NCI-H1436 (cell line): ENCODE results near the gene SLC44A1.

ENCODE experiments used
- DNase-seq: peaks from one replicate; lab custom pipeline; 2025; lab: John Stamatoyannopoulos, UW

The SLC44A1 gene

DNA sequence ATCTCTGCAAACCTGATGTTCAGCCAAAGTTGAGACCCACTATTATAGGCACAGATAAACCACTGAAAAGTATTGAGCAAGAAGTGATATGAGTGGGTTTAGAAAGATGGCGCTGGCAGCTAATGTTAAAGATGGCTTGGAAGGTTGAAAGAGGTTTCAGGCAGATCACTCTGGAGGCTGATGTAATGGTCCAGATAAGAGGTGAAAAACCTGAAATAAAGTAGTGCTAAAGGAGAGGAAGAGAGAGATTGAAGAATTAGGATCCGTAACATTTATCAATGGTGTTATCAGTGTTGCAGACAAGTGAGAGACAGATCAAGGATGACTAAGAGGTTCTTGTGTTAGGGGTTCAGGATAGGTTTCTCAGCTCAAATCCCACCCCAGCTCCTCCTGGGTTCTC is 58.3 kb downstream of the SLC44A1 start:
- DNase-seq: no peak

DNA sequence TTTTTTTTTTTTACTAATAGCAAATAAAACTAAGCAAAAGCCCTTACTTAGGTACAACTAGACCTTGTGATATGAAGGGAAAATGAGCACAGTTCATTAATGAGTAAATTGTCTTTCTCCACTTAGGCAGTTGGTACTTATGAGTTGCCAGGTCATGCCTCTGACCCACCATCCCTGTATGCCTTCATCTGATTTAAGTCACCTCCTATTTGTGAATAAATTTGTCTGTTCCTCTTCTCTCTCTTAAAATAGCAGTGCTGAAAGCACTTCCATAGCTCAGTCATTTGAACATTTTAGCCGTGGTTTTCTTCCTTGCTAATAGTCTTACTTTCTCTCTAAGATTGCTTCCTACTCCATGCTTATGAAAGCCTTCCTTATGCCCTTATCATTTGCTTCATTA is 61.4 kb downstream of the SLC44A1 start:
- no peak for DNase-seq

DNA sequence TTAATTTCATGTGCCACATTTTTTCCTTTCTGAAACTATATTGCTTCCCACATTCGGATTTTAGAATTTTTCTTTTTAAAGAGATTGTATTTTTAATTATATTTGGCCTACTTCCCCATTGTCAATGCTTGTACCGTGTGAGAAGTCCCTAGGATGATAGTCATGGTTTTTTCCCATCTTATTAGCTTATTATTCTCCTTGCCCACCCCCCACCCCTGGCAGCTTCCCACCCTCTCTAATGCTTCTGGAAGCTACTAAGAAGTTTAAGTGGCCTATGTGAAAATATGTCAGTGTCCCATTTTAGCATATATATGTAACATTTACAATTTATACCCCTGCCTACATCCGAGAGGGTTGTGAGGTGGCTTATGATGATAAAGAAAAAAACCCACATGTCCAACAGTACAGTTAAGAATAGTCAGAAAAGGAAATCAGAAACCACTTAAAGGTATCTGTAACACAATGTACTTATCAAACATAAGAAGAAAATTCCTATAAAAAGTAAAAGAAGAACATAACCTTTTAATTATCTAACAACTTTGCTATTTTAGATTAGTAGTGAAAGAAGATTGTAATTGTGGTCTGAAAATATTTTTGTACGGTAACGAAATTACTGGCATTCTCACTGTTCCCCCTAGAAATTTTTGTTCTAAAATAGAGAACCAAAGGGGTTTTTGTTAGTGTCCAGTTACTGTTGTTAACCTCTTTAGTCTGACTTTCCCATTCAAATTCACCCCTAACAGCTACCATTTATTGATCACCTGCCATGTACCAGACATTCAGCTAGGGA is 62.1 kb downstream of the SLC44A1 start:
- DNase-seq: no peak

DNA sequence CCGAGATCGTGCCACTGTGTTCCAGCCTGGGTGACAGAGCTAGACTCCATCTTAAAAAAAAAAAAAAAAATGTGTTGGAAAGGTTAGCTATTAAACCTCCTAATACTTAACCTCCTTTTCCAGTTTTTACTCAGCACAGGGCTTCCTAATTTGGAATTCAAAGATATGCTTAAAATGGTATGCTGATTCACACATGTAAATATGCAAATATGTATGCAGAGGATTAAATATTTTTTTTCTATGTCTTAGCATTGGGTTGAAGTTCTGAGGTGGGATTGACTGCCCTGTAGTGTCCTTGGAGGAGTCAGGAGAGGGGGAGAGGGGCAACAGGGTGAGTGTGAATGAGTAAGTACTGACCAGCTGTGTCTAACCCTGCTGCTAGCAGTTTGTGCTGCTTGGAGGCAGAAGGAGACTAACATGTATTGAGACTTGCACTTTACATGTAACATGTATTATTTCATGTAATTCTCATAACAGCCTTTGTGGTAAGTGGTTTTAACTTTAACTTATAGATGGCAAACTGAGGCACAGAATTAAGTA is 63.2 kb downstream of the SLC44A1 start:
- DNase-seq: no peak

DNA sequence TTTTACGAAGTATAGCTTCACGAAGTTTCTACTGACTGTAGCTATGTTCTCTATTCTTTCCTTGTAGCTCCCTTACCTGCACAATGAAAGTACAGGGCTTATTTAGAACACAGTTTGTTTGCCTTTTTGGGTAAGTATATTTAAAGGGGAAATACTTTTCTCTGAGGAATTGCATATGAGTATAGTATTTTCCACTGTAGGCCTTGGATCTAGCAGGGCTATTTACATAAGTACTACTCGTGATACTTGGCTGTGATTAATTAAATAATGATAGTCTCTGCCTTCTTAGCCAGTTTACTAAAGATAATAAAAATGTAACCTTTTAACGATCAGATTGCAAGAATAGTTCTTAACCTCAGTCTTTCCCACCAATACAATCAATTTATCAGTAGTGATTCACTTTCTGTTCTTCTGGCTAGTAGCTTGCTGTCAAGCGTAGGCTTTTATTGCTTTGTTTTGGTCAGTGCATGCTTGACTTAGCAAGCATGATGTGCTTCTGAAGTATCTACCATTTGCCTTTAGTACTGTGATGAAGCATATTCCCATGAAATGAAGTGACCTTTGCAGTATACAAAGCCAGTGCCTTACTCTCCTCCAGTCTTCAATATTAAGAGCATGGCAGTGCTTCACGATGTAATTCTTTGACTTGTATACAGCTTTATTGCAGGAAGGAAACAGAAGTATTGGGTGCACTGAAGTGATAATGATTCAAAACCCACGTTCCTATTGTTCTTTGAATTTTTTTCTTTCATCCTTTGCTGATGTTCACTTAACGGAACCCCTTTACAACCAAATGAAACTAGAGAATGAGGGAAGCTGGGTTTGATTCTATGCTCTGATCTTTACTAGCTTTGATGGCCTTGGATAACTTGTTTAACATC is 64.2 kb downstream of the SLC44A1 start:
- DNase-seq: no peak

DNA sequence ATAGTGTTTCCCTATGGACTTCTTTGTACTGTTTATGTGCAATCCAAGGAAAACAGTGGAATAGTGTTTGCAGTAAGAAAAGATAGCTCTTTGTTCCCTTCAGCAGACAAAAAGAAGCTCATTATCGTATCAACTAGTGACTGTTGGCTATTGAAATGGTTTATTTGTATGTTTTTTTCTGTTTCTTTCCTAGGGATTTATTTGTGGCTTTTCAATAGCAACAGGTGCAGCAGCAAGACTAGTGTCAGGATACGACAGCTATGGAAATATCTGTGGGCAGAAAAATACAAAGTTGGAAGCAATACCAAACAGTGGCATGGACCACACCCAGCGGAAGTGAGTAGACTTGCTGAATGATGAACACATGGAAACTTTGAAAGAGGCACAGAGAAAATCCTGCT is 65.1 kb downstream of the SLC44A1 start:
- DNase-seq: no peak

DNA sequence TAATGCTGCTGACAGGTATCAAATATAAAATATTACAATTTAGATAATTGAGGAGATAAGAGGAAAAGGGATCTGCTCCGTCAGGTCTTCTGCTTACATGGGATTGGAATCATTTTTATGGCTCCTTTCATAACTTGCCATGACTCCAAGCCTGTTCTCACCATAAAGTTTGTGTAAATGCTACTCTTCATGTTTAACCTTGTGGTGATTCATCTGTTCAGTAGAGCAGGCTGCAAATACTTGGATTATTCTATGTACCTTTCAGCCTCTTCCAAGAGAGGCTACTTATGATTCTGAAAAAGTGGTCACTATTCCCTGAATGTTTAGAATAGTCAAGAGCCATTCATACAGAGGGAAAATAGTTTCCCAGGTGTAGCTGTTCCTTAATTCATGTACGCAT is 66.9 kb downstream of the SLC44A1 start:
- no peak for DNase-seq

DNA sequence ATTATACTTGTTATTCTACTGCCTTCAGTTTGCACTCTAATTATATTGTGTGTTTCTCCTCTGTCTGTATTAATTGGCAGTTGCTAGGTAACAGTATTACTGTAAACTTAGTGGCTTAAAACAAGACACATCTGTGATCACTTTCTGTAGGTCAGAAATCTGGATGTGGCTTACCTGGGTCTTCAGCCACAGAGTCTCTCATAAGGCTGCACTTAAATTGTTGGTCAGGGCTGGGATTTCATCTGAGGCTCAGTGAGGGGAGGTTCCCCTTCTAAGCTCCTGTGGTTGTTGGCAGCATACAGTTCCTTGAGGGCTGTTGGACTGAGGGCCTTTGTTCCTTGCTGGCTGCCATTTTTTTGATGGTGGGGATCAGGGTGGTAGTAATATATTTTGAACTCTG is 68.8 kb downstream of the SLC44A1 start:
- no peak for DNase-seq

DNA sequence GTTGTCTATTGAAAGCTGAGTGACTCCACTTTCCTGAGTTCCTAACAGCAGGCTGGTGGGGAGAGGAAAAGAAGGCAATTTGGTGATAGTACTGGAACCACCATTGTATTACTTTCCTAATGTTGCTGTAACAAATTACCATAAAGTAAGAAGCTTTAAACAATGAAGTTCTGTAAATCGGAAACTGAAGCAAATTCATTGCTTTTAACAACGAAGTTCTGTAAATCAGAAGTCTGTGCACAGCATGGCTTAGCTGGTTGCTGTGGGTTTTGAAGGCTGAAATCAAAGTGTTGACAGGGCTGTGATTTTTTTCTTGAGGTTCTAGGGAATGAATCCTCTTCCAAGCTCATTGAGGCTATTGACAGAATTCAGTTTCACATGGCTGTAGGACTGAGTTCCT is 72.3 kb downstream of the SLC44A1 start:
- DNase-seq: no peak

DNA sequence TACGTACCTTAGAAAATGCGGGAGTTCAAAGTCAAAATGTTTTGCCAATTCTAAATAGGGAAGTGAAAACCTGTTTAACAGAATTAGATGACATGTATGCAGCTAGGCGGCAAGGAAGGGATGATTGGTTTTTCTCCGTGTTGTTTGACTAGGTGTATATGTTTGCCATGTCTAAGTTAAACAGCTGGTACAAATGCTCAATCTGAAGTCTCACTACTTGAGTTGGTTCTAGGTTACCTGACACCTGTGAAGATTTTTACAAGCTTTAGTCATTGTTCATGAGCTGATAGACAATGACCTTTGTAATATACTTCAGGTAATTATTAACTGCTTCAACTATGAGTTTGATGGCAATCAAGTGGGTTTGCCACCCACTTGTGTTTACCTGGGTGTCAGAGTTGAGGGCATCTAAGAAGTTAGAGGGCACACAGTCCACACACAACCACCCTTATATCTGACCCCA is 74.3 kb downstream of the SLC44A1 start:
- no peak for DNase-seq

DNA sequence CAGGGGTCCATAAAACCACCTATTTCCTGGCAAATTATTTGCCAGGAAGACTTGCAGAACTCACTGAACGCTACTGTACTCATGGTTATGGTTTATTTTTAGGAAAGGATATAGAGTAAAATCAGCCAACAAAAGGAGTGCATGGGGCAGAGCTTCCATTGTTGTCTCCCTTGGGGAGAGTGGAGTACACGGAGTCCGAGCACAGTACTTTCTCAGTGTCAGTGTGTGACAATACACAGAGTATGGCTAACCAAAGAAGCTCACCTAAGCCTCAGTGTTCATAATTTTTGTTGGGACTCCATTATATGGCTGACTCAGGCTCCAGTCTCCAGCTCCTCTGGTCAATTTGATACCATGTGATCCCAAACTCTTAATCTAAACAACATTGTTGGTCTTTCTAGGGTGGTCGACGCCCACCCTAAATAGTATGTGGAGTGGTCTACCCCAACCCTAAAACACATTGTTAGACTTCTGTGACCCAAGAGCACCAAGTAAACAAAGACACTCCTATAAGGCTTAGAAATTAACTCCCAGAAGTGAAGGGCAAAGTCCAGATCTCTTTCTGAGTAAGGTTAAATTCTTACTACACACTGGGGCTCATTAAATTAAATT is 74.9 kb downstream of the SLC44A1 start:
- DNase-seq: no peak

DNA sequence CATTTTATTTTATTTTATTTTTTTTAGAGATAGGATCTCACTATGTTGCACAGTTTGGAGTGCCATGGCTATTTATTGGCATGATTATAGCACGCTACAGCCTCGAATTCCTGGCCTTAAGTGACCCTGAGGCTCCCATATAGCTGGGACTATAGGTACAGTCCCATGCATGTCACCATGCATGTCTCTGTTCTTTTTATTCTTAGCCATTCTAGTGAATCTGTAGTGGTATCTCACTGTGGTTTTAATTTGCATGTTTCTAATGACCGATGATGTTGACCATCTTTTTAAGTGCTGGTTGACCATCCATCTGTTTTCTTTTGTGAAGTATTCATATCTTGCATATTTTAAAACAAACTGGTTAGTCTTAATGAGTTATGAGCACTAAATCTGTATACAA is 76.1 kb downstream of the SLC44A1 start:
- DNase-seq: no peak

DNA sequence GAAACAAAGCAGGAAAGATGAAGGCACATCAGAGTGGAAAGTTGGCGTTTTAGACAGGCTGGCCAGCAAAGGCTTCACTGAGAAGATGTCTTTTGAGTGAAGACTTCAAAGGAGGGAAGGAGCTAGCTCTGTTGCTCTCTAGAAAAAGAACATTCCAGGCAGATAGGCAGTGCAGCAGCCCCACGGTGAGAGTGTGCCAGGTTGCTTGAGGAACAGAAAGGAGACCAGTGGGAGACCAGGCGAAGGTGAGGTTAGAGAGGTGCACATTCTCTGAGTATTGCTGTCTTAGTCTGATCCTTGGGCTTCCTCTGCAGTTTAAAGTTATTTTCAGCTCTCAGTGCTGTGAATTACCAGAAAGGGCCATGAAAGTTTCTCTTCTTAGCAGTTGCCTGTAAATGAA is 83.8 kb downstream of the SLC44A1 start:
- no peak for DNase-seq

DNA sequence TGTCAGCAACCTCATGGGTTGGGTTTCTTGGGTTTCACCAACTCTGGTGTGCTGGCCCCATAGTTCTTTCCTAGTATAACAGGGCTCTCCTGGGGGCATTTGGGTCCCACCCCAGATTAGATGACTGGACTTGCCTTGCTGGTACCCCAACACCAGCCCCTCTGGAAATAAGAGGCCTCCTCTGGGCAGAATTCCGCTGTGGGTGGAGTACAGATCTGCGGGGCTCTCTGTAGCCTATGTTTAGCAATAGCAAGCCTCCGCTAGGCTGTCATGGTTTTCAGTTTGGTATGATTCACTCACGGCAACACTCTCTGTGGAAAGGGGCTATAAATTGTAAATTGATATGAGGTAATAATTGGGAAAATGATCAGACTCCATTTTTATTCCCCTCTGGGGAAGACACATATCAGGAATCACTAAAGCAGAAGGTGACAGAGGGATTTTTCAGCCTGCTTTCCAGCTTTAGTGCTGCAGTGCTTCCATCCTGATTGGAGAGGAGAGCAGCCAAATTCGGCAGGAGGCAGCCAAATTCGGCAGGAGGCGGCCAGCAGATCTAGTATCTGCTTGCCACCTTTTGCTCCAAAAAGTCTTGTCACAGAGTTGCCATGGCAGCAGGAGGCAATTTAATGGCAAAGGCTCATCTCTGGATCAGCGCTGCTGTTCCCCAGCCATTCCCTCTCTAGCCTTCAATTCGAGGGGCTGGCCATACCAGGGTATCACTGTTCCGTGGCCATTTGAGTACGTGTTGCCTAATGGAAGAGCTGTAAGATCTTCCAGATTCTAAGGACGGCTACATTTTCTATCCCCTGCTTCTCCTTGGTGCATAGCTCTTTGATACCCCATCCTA is 84.6 kb downstream of the SLC44A1 start:
- no peak for DNase-seq

DNA sequence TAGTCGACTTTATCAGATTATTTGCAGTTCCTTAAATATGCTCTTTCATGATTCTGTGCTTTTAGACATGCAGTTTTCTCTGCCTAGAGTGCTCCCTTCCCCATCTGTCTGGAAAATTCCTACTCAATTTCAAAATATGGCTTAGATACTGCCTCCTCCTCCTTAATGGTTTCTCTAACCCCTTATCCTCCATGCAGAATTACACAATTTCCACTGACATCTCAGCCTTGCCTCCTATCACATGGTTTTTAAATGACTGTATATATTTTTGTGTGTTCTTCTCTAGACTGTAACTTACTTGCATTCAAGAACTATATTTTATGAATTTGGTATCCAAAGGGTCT is 85.2 kb downstream of the SLC44A1 start:
- DNase-seq: no peak

DNA sequence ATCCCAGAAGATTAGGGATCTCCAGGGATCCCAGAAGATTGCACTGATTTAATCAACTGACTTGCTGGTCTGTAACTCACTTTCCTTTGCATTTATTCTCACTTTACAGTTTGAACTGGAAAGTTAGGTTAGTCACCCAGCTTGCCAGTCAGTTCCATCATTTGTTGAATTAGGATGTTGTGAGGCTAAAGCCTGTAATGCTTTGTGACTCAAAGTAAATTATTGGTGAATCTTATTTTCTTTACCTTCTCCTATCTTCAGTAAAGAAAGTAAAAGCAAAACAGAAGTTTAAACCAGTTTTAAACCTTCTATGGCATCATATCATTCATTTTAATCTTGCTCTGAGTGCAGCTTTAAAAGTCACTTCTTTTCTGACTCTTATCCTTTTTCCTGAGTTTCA is 85.8 kb downstream of the SLC44A1 start:
- DNase-seq: no peak

DNA sequence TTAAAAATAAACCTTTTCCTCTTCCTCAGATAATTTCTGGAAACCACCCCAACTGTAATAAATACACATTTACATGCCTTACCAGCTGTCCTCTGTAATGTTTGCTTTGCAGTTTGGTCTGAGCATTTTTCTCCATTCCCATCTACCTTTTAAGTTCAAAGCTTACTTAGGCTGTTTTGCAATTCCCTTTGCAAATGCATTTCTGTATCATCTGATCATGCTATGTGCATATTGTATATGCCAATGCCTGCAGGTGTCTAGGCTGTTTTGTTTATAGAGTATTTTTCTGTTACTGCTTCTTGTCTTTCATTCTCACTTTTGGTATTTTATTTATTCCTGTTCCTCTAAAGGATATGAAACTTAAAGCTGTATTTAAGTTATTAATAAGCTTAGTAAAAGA is 86.3 kb downstream of the SLC44A1 start:
- DNase-seq: no peak

DNA sequence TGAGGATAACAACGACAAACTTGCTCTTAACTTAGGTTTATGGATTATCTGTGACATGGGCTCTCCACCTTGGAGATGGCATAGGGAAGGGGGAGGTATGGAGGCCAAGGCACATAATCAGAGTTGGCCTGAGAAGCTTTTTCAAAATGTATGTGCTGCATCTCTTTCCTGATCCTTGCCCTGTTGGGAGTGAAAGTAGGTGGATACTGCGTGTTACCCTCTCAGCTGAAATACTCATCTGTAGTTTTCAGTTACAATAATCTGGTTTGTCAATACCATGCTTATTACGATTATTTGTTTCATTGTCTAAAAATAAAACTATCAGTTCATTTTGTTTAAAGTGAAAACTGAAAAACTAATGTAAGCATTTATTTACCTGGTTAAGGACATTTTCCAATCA is 86.7 kb downstream of the SLC44A1 start:
- DNase-seq: no peak

DNA sequence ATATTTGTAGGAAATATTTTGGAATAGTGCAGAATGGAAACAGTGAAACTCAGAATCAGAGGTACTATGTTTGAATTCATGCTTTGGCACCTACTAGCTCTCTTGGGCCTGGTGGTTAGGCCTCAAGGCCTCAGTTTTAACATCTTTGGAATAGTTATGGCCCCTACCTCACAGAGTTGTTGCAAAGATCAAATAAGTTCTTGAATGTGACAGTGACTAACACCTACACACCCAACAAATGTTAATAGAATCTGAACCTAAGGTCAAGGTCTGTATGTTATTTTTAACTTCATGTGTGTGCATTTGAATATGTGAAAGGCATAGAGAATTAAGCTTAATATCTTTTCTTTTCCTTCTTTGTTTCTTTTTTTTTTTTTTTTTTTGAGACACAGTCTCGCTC is 87.3 kb downstream of the SLC44A1 start:
- DNase-seq: no peak

DNA sequence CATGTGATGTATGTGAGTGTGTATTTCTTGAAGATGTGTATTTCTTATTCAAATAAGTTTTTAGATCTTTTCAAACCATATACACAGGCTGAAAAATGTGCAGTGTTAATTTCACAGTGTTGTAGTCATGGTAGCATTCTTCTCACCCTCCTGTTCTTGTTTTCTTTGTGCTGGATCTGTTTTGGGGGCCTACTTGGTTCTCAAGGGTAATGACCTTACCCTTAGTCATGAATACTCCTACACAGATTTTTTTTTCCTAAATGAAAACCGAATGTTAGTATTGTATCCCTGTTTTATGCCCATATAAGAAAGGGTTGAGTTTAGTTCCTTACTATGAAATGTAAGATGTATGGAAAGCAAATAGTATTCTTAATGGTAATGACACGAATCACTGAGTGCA is 88.0 kb downstream of the SLC44A1 start:
- no peak for DNase-seq

DNA sequence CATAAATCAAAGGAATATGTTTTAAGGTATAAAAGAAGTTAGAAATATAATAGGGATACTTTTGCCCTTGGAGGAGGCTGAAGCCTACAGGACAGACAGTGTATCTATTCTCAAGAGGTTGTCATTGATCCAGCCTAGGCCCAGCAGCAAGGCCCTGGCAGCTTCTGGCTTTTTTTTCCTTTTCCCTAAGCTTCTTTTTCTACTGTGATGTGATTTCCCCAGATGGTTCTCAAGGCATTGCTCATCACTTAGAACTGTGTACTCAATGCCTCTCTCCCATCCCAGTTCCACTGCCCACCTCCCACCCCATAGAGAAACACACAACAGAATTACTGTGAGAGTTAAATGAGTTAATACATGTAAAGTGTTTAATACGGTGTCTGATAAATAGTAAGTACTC is 88.6 kb downstream of the SLC44A1 start:
- no peak for DNase-seq

DNA sequence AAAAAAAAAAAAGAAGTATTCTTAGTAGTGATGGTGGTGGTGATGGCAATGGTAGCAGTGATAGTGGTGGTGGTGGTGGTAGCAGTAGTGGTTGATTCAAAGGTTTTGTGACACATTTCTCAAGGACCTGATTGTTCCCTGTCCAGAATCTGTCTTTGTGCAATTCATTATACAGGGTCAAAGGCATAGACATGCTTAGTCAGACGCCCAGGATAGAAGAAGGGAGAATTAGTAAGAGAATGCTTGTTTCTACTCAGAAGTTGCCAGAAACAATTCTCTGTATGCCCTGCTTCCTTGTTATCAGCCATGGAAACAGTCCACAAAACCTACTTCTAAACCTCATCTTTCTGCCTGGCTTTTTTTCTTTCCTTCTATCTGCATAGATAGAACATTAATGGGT is 89.4 kb downstream of the SLC44A1 start:
- DNase-seq: no peak
